ENCODE measurements around the gene PTCHD1. TPM values are rescaled to one million over a fixed set of nuclear protein-coding genes. Genes with fewer than 3 reads are reported as not detected.
A peak's percentile ranks its signal among the peaks of the same experiment; 100 is the strongest.

Gene PTCHD1
- total and polyA plus RNA-seq, 9 of the 15 experiments (the other 6 are each of a cell fraction or from before 2014, with no cell fraction given): not detected

DNA sequence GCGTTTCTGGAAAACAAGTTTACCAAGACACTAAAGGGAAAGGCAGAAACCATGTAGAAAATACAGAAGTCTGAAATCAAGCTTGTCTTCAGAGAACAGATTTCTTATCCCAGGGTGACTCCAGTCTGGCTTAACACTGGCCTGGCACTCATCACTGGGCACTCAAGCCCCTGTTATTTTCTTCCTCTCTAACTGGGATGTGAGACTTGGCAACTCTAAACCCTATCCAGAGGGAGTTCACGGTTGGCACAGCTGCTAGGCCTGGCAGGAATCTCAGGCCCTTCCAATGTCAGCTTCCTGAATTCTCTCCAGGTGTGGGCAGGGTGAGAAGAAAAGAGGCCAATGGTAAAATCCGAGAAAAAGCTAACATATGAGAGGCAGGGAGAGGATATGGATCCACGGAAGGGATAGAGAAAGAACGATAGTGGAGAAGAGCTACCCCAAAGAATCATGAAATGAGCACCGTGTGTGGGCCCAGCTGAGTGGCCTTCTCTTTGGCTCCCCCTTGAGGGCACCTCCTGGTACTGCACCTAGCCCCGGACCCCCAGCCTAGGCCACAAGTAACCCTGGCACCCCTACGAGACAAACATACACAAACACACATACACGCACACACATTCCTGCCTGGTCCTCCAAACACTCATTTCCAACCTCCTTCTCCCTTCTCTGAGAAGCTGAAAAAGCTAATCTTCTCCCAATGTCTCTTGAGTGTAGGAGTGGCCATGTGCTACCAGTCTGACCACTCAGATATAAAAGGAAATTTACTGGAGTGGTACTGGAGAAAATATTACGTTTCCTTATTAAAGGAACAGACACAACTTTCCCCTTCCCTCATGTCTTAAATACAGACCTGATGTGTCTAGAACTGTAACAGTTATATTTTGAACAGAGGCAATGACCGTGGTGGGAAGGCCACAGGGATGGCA lies 16.6 kb upstream of the PTCHD1 start (continued):
- TF ChIP-seq, protein P1, sequence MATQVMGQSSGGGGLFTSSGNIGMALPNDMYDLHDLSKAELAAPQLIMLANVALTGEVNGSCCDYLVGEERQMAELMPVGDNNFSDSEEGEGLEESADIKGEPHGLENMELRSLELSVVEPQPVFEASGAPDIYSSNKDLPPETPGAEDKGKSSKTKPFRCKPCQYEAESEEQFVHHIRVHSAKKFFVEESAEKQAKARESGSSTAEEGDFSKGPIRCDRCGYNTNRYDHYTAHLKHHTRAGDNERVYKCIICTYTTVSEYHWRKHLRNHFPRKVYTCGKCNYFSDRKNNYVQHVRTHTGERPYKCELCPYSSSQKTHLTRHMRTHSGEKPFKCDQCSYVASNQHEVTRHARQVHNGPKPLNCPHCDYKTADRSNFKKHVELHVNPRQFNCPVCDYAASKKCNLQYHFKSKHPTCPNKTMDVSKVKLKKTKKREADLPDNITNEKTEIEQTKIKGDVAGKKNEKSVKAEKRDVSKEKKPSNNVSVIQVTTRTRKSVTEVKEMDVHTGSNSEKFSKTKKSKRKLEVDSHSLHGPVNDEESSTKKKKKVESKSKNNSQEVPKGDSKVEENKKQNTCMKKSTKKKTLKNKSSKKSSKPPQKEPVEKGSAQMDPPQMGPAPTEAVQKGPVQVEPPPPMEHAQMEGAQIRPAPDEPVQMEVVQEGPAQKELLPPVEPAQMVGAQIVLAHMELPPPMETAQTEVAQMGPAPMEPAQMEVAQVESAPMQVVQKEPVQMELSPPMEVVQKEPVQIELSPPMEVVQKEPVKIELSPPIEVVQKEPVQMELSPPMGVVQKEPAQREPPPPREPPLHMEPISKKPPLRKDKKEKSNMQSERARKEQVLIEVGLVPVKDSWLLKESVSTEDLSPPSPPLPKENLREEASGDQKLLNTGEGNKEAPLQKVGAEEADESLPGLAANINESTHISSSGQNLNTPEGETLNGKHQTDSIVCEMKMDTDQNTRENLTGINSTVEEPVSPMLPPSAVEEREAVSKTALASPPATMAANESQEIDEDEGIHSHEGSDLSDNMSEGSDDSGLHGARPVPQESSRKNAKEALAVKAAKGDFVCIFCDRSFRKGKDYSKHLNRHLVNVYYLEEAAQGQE (IDR thresholded peaks at IDR 0.05; ENCODE audit: borderline replicate concordance): peak; percentile 36; the same call in 1 of the 2 replicates
- TF ChIP-seq, protein P1 (CRISPR knock-in tag; IDR thresholded peaks at IDR 0.05; ENCODE audit: low read depth): no peak
- TF ChIP-seq ETV1 (tag; conservative IDR thresholded peaks at IDR 0.05; ENCODE audit: low read depth): no peak
- TF ChIP-seq, protein P2, sequence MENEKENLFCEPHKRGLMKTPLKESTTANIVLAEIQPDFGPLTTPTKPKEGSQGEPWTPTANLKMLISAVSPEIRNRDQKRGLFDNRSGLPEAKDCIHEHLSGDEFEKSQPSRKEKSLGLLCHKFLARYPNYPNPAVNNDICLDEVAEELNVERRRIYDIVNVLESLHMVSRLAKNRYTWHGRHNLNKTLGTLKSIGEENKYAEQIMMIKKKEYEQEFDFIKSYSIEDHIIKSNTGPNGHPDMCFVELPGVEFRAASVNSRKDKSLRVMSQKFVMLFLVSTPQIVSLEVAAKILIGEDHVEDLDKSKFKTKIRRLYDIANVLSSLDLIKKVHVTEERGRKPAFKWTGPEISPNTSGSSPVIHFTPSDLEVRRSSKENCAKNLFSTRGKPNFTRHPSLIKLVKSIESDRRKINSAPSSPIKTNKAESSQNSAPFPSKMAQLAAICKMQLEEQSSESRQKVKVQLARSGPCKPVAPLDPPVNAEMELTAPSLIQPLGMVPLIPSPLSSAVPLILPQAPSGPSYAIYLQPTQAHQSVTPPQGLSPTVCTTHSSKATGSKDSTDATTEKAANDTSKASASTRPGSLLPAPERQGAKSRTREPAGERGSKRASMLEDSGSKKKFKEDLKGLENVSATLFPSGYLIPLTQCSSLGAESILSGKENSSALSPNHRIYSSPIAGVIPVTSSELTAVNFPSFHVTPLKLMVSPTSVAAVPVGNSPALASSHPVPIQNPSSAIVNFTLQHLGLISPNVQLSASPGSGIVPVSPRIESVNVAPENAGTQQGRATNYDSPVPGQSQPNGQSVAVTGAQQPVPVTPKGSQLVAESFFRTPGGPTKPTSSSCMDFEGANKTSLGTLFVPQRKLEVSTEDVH (IDR thresholded peaks at IDR 0.05; ENCODE audit: low read depth, partially characterized antibody): no peak
- TF ChIP-seq, protein P3, sequence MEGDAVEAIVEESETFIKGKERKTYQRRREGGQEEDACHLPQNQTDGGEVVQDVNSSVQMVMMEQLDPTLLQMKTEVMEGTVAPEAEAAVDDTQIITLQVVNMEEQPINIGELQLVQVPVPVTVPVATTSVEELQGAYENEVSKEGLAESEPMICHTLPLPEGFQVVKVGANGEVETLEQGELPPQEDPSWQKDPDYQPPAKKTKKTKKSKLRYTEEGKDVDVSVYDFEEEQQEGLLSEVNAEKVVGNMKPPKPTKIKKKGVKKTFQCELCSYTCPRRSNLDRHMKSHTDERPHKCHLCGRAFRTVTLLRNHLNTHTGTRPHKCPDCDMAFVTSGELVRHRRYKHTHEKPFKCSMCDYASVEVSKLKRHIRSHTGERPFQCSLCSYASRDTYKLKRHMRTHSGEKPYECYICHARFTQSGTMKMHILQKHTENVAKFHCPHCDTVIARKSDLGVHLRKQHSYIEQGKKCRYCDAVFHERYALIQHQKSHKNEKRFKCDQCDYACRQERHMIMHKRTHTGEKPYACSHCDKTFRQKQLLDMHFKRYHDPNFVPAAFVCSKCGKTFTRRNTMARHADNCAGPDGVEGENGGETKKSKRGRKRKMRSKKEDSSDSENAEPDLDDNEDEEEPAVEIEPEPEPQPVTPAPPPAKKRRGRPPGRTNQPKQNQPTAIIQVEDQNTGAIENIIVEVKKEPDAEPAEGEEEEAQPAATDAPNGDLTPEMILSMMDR (IDR thresholded peaks at IDR 0.05 in 2 of 3, conservative IDR thresholded peaks at IDR 0.05 in 1 of 3; ENCODE audit: insufficient read depth in 2 of 3, low read depth in 1 of 3, low read length in 3 of 3): peak; percentile 61 to 82 (median 64)
- TF ChIP-seq PHB2 (IDR thresholded peaks at IDR 0.05; ENCODE audit: low read depth): no peak
- TF ChIP-seq PTTG1 (tag; IDR thresholded peaks at IDR 0.05; ENCODE audit: low read depth): no peak
- no peak for TF ChIP-seq ATF1 (CRISPR knock-in tag; IDR thresholded peaks at IDR 0.05)
- no peak for TF ChIP-seq ATF1 (tag; IDR thresholded peaks at IDR 0.05)
- TF ChIP-seq MAFF (IDR thresholded peaks at IDR 0.05; ENCODE audit: low read length): no peak
- peak; percentile 52 for TF ChIP-seq SMC3 (conservative IDR thresholded peaks at IDR 0.05; ENCODE audit: insufficient read depth, low read depth, low read length)
- no peak for TF ChIP-seq ZFP36 (IDR thresholded peaks at IDR 0.05; ENCODE audit: low read depth, low read length, partially characterized antibody)
- no peak for TF ChIP-seq RFX5 (IDR thresholded peaks at IDR 0.05; ENCODE audit: low read depth, low read length)
- no peak for TF ChIP-seq MXI1 (IDR thresholded peaks at IDR 0.05; ENCODE audit: low read depth, low read length)

Data from K562 (cell line).